ENCODE data around the gene CYSLTR2.

Gene CYSLTR2, protein sequence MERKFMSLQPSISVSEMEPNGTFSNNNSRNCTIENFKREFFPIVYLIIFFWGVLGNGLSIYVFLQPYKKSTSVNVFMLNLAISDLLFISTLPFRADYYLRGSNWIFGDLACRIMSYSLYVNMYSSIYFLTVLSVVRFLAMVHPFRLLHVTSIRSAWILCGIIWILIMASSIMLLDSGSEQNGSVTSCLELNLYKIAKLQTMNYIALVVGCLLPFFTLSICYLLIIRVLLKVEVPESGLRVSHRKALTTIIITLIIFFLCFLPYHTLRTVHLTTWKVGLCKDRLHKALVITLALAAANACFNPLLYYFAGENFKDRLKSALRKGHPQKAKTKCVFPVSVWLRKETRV

GRCh38 chr13:48653472-48653939 lies at the start of gene CYSLTR2:
Gene CYSLTR2 (plus strand): TSS chr13:48653929. CDS start chr13:48706818, 52,889 bp downstream.
- no peak within 1 kb of the TSS for H3K4me3 ChIP-seq (IDR thresholded peaks at IDR 0.05; ENCODE audit: insufficient read depth, low read depth, low read length)
- no peaks in the 10 kb centered on the region for H3K4me1 ChIP-seq (ENCODE audit: low read depth, poor library complexity, severe bottlenecking)
- no peak within 1 kb of the TSS for H3K9ac ChIP-seq
- H2AFZ ChIP-seq (ENCODE audit: low read depth): no peak within 1 kb of the TSS
- no peak within 1 kb of the TSS for H3K4me2 ChIP-seq
- no peaks in the 10 kb centered on the region for H3K79me2 ChIP-seq (ENCODE audit: insufficient read depth, low read depth)
- no peak within 1 kb of the TSS for H3K27ac ChIP-seq
- H4K20me1 ChIP-seq (ENCODE audit: insufficient read depth): no peaks in the 10 kb centered on the region
- TF ChIP-seq, protein P1, sequence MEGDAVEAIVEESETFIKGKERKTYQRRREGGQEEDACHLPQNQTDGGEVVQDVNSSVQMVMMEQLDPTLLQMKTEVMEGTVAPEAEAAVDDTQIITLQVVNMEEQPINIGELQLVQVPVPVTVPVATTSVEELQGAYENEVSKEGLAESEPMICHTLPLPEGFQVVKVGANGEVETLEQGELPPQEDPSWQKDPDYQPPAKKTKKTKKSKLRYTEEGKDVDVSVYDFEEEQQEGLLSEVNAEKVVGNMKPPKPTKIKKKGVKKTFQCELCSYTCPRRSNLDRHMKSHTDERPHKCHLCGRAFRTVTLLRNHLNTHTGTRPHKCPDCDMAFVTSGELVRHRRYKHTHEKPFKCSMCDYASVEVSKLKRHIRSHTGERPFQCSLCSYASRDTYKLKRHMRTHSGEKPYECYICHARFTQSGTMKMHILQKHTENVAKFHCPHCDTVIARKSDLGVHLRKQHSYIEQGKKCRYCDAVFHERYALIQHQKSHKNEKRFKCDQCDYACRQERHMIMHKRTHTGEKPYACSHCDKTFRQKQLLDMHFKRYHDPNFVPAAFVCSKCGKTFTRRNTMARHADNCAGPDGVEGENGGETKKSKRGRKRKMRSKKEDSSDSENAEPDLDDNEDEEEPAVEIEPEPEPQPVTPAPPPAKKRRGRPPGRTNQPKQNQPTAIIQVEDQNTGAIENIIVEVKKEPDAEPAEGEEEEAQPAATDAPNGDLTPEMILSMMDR (conservative IDR thresholded peaks at IDR 0.05; ENCODE audit: low read depth, low read length): no peak
- H3K36me3 ChIP-seq (ENCODE audit: insufficient read depth): no peaks in the 10 kb centered on the region
- no peaks in the 10 kb centered on the region for H3K27me3 ChIP-seq (ENCODE audit: insufficient read depth, low read depth)

GRCh38 chr13:48615049-48615448 lies 38.7 kb upstream of the CYSLTR2 start:
- Histone ChIP-seq H4K20me1 (ENCODE audit: insufficient read depth) (no peaks in the 10 kb centered on the region), H3K27me3 (ENCODE audit: insufficient read depth, low read depth) (no peaks in the 10 kb centered on the region), H3K9ac (no peak overlapping the region), H3K79me2 (ENCODE audit: insufficient read depth, low read depth) (no peaks in the 10 kb centered on the region), H3K4me2 (no peak overlapping the region), H3K27ac (no peak overlapping the region), H2AFZ (ENCODE audit: low read depth) (no peak overlapping the region), H3K4me1 (ENCODE audit: low read depth, poor library complexity, severe bottlenecking) (no peaks in the 10 kb centered on the region), H3K36me3 (ENCODE audit: insufficient read depth) (no peaks in the 10 kb centered on the region), H3K4me3 (IDR thresholded peaks at IDR 0.05; ENCODE audit: insufficient read depth, low read depth, low read length) (no peak overlapping the region)
- TF ChIP-seq, protein P1 (conservative IDR thresholded peaks at IDR 0.05; ENCODE audit: low read depth, low read length): no peak

GRCh38 chr13:48618937-48619336 lies 34.8 kb upstream of the CYSLTR2 start:
- no peak overlapping the region for H2AFZ ChIP-seq (ENCODE audit: low read depth)
- H3K79me2 ChIP-seq (ENCODE audit: insufficient read depth, low read depth): no peaks in the 10 kb centered on the region
- no peaks in the 10 kb centered on the region for H3K36me3 ChIP-seq (ENCODE audit: insufficient read depth)
- H3K4me1 ChIP-seq (ENCODE audit: low read depth, poor library complexity, severe bottlenecking): no peaks in the 10 kb centered on the region
- no peak overlapping the region for H3K27ac ChIP-seq
- no peak overlapping the region for H3K9ac ChIP-seq
- H4K20me1 ChIP-seq (ENCODE audit: insufficient read depth): no peaks in the 10 kb centered on the region
- TF ChIP-seq, protein P1 (conservative IDR thresholded peaks at IDR 0.05; ENCODE audit: low read depth, low read length): no peak
- no peaks in the 10 kb centered on the region for H3K27me3 ChIP-seq (ENCODE audit: insufficient read depth, low read depth)
- H3K4me2 ChIP-seq: no peak overlapping the region
- H3K4me3 ChIP-seq (IDR thresholded peaks at IDR 0.05; ENCODE audit: insufficient read depth, low read depth, low read length): no peak overlapping the region

DNA sequence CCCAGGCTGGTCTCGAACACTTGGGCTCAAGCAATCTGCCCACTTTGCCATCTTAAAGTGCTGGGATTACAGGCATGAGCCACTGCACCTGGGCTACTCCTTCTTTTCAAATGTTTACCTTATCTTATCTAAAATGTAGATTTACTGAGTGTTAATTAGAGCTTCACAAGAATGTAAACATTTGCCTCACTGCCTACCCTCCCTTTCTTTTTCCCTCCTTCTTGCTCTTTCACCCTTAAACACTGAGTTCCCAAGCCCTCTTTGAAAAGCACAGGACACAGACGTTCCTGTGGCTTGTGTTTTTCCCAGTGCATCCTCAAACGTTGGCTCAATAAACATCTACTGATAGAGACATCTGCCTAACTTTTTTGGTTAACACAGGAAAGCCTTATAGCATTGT lies 32.7 kb upstream of the CYSLTR2 start:
- Histone ChIP-seq H3K4me2 (no peak overlapping the region), H3K27ac (no peak overlapping the region), H3K36me3 (ENCODE audit: insufficient read depth) (no peaks in the 10 kb centered on the region), H3K79me2 (ENCODE audit: insufficient read depth, low read depth) (no peaks in the 10 kb centered on the region), H3K4me1 (ENCODE audit: low read depth, poor library complexity, severe bottlenecking) (no peaks in the 10 kb centered on the region), H3K27me3 (ENCODE audit: insufficient read depth, low read depth) (no peaks in the 10 kb centered on the region), H3K9ac (no peak overlapping the region), H2AFZ (ENCODE audit: low read depth) (no peak overlapping the region), H3K4me3 (IDR thresholded peaks at IDR 0.05; ENCODE audit: insufficient read depth, low read depth, low read length) (no peak overlapping the region), H4K20me1 (ENCODE audit: insufficient read depth) (no peaks in the 10 kb centered on the region)
- TF ChIP-seq, protein P1 (conservative IDR thresholded peaks at IDR 0.05; ENCODE audit: low read depth, low read length): no peak

All from KMS-11 (cell line).